K562 (cell line): Measurements from ENCODE around the gene STAT6. TPM values are rescaled to one million over a fixed set of nuclear protein-coding genes. Genes with fewer than 3 reads are reported as not detected.

Source experiments
- CAMTA2 ChIP-seq: fragments of 250-450 bp; sonication (Bioruptor Pico); conservative IDR thresholded peaks from 2 replicates; pipeline ENCODE4 v1.5.1; 2022
- DACH1 ChIP-seq: fragments of 450-650 bp; IDR thresholded peaks from 2 replicates; pipeline ENCODE4 v1.6.1; 2018; ENCODE audit not compliant: partially characterized antibody
- LARP7 ChIP-seq: fragments of 450-650 bp; IDR thresholded peaks from 2 replicates; pipeline ENCODE4 v1.6.1; 2016
- PCBP1 ChIP-seq: fragments of 200-400 bp; formaldehyde crosslinking; IDR thresholded peaks from 2 replicates; pipeline ENCODE4 v1.6.1; 2018; ENCODE audit warnings: mild to moderate bottlenecking, low read depth, low read length; ENCODE audit not compliant: poor library complexity, severe bottlenecking
- PRPF4 ChIP-seq: fragments of 200-400 bp; formaldehyde crosslinking; IDR thresholded peaks from one replicate; pipeline ENCODE4 v1.6.1; 2017; ENCODE audit warnings: low read length, low read depth, mild to moderate bottlenecking; ENCODE audit not compliant: insufficient read depth, poor library complexity, severe bottlenecking
- SMAD2 ChIP-seq: fragments of 150-350 bp; IDR thresholded peaks from 2 replicates; pipeline ENCODE4 v1.6.1; 2014; ENCODE audit warnings: low read depth, mild to moderate bottlenecking, low read length
- SMAD4 ChIP-seq: fragments of 250-450 bp; sonication (Bioruptor Pico); conservative IDR thresholded peaks from 2 replicates; pipeline ENCODE4 v1.8.0; 2021; ENCODE audit warnings: inconsistent platforms, mild to moderate bottlenecking, moderate library complexity
- SMARCA4 ChIP-seq: fragments of 450-650 bp; IDR thresholded peaks from 2 replicates; pipeline ENCODE4 v1.6.1; 2016
- SMARCA5 ChIP-seq: fragments of 450-650 bp; IDR thresholded peaks from 2 replicates; pipeline ENCODE4 v1.6.1; 2016
- SNIP1 ChIP-seq: fragments of 450-650 bp; IDR thresholded peaks from 2 replicates; pipeline ENCODE4 v1.7.1; 2017; ENCODE audit warnings: low read depth, mild to moderate bottlenecking
- STAT6 ChIP-seq: sonication (generic); formaldehyde crosslinking; IDR thresholded peaks from 2 replicates; pipeline ENCODE4 v1.8.1; 2023; ENCODE audit warnings: mild to moderate bottlenecking, missing genetic modification reagents
- TCF3 ChIP-seq: sonication (generic); formaldehyde crosslinking; IDR thresholded peaks from 2 replicates; pipeline ENCODE4 v1.4.0; 2020; ENCODE audit warnings: mild to moderate bottlenecking, missing genetic modification reagents
- USF1 ChIP-seq: sonication (generic); formaldehyde crosslinking; IDR thresholded peaks from 2 replicates; pipeline ENCODE4 v1.9.0; 2022; ENCODE audit warnings: mild to moderate bottlenecking, missing genetic modification reagents
- ZC3H11A ChIP-seq: IDR thresholded peaks from 2 replicates; pipeline ENCODE4 v1.6.1; 2012; ENCODE audit warnings: low read depth, low read length, improper control_type of control experiment
- ZNF354B ChIP-seq: fragments of 250-450 bp; sonication (Bioruptor Pico); IDR thresholded peaks from 2 replicates; pipeline ENCODE4 v1.4.0; 2020
- ZNF707 ChIP-seq: fragments of 250-450 bp; sonication (Bioruptor Pico); conservative IDR thresholded peaks from 2 replicates; pipeline ENCODE4 v1.8.0; 2022; ENCODE audit warnings: inconsistent platforms, mild to moderate bottlenecking, moderate library complexity
- polyA plus RNA-seq, 8 experiments: library from polyadenylated mRNA; depleted of rRNA in 4 of 8; stranded (reverse) in 5 of 8; unstranded in 3 of 8; fragments of >200 nt; fragmentation: Nextera tagmentation in 2 of 8; fragmentation: Illumina TruSeq in 1 of 8; extraction: Ambion mirVana in 2 of 8; extraction: Trizol in 1 of 8; gene quantifications; 2 replicates each; pipeline versions ENCODE4 v1.2.1 to v1.2.3, GENCODE V29; 2011 to 2014; ENCODE audit warnings: inconsistent platforms in 1 of 8, missing spikeins in 1 of 8
- total RNA-seq, 7 experiments: library from RNA; depleted of rRNA in 6 of 7; stranded (reverse); fragments of >200 nt in 6 of 7; fragmentation: Illumina TruSeq in 2 of 7; extraction: Trizol in 2 of 7; gene quantifications; 2 replicates each; pipeline versions ENCODE4 v1.2.1 to v1.2.3, GENCODE V29; 2011 to 2021; ENCODE audit warnings: low replicate concordance in 1 of 7
- TF ChIP-seq, protein P1 (sequence below): fragments of 450-650 bp; IDR thresholded peaks from 2 replicates; pipeline ENCODE4 v1.6.1; 2018; ENCODE audit not compliant: partially characterized antibody
- TF ChIP-seq, protein P2 (sequence below), 2 experiments: IDR thresholded peaks in 1 of 2; conservative IDR thresholded peaks in 1 of 2; 2 replicates each; pipeline ENCODE4 v1.6.1; 2016; ENCODE audit warnings: low read depth in 2 of 2, mild to moderate bottlenecking in 1 of 2, missing compliant biosample characterization in 1 of 2, missing genetic modification characterization in 1 of 2, moderate library complexity in 1 of 2

Gene STAT6
- total and polyA plus RNA-seq, 9 of the 15 experiments (the other 6 are each of a cell fraction or from before 2014, with no cell fraction given), result 2.4 to 49.5 (median 26.5) TPM

DNA sequence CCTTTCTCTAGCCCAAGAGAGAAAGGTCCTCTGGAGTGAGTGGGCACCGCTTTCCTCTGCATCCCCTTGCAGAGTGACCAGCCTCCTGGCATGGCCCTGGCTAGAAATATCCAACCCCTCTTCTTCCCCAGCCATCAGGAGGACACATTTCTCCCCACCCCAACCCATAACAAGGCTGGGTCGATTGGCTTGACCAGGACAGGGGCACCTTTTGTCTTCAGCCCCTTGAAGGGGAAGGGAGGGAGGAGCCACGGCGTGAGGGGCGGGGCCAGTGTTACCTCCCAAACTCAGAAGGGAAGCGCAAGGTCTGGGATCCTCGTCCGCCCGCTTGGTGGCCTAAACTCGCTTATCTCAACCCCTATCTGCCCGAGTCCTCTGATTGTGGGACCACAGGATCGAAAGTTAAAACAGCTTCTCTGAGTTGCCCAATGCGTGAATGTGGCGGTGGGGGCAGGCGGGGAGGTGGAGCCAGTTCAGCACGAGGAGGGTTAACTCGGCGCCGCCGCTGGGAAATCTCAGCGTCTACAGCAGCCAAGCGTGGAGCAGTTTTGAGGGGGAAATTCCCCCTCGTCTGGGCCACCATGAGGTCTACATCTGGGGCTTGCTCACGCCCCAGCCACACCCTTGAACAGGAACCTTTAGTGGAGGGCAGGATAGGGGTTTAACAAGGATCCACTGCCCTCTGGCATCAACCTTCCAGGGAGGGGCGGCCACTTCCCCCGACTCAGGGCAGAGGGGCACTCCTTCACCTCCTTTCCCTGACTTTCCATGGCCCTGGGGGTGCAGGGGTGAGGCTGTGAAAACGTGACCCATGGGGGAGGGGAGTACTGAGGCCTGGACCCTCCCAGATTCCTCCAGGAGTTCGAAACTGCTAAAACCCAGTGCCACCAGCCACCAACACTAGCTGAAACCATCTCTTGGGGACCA, 795 bp downstream of the STAT6 start (continued):
- TF ChIP-seq STAT6 (CRISPR knock-in tag) (no peak), DACH1 (no peak), ZC3H11A (no peak), PRPF4 (no peak), TCF3 (CRISPR knock-in tag) (no peak), SMAD2 (no peak), USF1 (no peak), CAMTA2 (no peak), ZNF707 (CRISPR knock-in tag) (no peak), SMARCA5 (no peak), ZNF354B (CRISPR knock-in tag) (no peak), SMARCA4 (peak; percentile 46; the same call in 1 of the 2 replicates), SNIP1 (no peak), SMAD4 (no peak), PCBP1 (no peak), LARP7 (no peak)
- TF ChIP-seq, protein P1, sequence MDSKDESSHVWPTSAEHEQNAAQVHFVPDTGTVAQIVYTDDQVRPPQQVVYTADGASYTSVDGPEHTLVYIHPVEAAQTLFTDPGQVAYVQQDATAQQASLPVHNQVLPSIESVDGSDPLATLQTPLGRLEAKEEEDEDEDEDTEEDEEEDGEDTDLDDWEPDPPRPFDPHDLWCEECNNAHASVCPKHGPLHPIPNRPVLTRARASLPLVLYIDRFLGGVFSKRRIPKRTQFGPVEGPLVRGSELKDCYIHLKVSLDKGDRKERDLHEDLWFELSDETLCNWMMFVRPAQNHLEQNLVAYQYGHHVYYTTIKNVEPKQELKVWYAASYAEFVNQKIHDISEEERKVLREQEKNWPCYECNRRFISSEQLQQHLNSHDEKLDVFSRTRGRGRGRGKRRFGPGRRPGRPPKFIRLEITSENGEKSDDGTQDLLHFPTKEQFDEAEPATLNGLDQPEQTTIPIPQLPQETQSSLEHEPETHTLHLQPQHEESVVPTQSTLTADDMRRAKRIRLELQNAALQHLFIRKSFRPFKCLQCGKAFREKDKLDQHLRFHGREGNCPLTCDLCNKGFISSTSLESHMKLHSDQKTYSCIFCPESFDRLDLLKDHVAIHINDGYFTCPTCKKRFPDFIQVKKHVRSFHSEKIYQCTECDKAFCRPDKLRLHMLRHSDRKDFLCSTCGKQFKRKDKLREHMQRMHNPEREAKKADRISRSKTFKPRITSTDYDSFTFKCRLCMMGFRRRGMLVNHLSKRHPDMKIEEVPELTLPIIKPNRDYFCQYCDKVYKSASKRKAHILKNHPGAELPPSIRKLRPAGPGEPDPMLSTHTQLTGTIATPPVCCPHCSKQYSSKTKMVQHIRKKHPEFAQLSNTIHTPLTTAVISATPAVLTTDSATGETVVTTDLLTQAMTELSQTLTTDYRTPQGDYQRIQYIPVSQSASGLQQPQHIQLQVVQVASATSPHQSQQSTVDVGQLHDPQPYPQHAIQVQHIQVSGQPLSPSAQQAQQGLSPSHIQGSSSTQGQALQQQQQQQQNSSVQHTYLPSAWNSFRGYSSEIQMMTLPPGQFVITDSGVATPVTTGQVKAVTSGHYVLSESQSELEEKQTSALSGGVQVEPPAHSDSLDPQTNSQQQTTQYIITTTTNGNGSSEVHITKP, result no peak
- TF ChIP-seq, protein P2, sequence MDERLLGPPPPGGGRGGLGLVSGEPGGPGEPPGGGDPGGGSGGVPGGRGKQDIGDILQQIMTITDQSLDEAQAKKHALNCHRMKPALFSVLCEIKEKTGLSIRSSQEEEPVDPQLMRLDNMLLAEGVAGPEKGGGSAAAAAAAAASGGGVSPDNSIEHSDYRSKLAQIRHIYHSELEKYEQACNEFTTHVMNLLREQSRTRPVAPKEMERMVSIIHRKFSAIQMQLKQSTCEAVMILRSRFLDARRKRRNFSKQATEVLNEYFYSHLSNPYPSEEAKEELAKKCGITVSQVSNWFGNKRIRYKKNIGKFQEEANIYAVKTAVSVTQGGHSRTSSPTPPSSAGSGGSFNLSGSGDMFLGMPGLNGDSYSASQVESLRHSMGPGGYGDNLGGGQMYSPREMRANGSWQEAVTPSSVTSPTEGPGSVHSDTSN (CRISPR knock-in tag; IDR thresholded peaks at IDR 0.05; ENCODE audit: low read depth), result no peak
- TF ChIP-seq, protein P2 (tag; conservative IDR thresholded peaks at IDR 0.05; ENCODE audit: low read depth), result no peak
